Endothelial cell of umbilical vein (primary cell): ENCODE results near the gene SRL.

ENCODE experiments used
- CTCF ChIP-seq, 2 donors: IDR thresholded peaks; 1 replicate in 1 of 2; 2 replicates in 1 of 2; pipeline ENCODE4 v1.5.1; 2011; ENCODE audit warnings: low read length in 2 of 2, mild to moderate bottlenecking in 2 of 2, moderate library complexity in 2 of 2, control low read depth in 1 of 2, inconsistent platforms in 1 of 2, low read depth in 1 of 2; ENCODE audit not compliant: insufficient read depth in 1 of 2; ENCODE audit errors: extremely low read depth in 1 of 2
- TF ChIP-seq, protein P1 (sequence below): IDR thresholded peaks from 2 replicates; pipeline ENCODE4 v1.6.1; 2011; ENCODE audit not compliant: insufficient read depth, insufficient read length

DNA sequence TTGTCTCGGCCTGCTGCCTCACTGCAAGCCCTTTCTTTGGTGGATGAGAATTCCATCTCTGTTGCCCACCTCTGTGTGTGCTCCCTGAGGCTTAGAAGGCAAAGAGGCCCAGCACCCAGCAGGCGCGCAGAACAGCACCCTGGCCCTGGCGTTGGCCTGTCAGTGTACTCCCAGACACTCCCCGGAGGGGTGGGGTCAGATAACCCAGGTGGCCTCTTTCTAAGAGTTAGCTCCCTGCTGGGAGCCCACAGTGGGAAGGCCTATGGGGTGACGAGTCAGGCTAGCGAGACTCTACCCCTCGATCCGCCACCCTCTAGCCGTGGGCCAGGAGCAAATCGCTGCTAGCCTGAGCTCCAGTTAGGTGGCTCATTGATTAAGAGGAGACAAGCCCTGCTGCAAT lies 38.1 kb downstream of the SRL start:
- no peak for TF ChIP-seq CTCF (IDR thresholded peaks at IDR 0.05; ENCODE audit: extremely low read depth in 1 of 2, insufficient read depth in 1 of 2, low read depth in 1 of 2, low read length in 2 of 2)
- TF ChIP-seq, protein P1, sequence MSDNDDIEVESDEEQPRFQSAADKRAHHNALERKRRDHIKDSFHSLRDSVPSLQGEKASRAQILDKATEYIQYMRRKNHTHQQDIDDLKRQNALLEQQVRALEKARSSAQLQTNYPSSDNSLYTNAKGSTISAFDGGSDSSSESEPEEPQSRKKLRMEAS, result no peak
